Peyer's patch (tissue), 4 donors: ENCODE data around the gene PRAF2.

Source experiments
- POLR2A ChIP-seq, 2 donors: fragments of 450-650 bp; IDR thresholded peaks; one replicate each; pipeline ENCODE4 v1.5.1; 2017; ENCODE audit warnings: antibody characterized with exemption in 2 of 2, mild to moderate bottlenecking in 2 of 2, moderate library complexity in 2 of 2
- TF ChIP-seq, protein P1 (sequence below), 6 experiments: fragments of 450-650 bp in 4 of 6; fragments of 200-600 bp in 2 of 6; sonication (generic) in 1 of 6; IDR thresholded peaks; one replicate each; pipeline ENCODE4 v1.5.1; 2017 to 2019; ENCODE audit warnings: antibody characterized with exemption in 6 of 6, mild to moderate bottlenecking in 3 of 6, moderate library complexity in 1 of 6

DNA sequence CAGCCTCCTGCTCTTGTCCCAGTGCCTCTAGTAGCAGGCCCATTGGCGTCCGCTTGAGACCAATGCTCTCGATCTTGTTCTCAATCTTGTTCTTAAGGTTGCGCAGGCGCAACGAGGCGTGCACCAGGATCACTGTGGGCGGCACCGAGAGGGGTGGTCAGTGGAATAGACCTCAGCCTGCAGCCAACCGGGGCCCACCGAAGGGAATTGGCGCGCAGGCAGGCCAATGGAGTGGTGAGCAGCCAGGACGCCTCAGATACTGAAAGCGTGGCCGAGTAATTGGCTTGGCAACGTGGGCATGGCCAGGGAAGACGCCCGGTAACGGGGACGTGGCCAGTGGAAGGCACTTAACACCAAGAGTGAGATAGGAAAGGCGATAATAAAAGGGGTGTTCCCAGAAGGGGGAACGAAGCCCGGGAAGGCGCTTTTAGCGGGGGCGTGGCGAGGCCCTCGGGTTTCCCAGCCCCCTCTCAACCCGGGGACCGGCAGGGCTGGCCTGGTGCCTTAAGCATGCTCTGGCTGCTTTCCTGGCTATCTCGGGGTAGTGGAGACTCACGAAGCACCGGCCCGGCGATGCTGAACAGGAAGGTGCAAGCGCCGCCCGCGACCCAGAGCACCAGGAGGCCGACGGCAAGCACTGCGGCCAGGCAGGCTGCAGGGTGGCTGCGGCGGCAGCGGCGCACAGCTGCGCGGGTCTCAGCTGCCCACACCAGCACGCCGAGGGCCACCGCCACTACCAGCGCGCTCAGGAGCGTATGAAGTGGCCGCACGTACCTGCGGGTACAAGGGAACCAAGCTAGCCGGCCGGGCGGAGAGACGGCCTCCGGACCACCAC lies 1.7 kb downstream of the PRAF2 start:
- TF ChIP-seq, protein P1, sequence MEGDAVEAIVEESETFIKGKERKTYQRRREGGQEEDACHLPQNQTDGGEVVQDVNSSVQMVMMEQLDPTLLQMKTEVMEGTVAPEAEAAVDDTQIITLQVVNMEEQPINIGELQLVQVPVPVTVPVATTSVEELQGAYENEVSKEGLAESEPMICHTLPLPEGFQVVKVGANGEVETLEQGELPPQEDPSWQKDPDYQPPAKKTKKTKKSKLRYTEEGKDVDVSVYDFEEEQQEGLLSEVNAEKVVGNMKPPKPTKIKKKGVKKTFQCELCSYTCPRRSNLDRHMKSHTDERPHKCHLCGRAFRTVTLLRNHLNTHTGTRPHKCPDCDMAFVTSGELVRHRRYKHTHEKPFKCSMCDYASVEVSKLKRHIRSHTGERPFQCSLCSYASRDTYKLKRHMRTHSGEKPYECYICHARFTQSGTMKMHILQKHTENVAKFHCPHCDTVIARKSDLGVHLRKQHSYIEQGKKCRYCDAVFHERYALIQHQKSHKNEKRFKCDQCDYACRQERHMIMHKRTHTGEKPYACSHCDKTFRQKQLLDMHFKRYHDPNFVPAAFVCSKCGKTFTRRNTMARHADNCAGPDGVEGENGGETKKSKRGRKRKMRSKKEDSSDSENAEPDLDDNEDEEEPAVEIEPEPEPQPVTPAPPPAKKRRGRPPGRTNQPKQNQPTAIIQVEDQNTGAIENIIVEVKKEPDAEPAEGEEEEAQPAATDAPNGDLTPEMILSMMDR (IDR thresholded peaks at IDR 0.05): no peak
- no peak for TF ChIP-seq POLR2A (IDR thresholded peaks at IDR 0.05)
